ENCODE data around the gene CYP27A1. TPM values are rescaled to one million over a fixed set of nuclear protein-coding genes. Genes with fewer than 3 reads are reported as not detected.
"Not testable (repeated sequence)": the region's sequence is repeated elsewhere in the genome, so short reads cannot be mapped to it uniquely, and the experiment has no call there.

Gene CYP27A1
- total RNA-seq, 1 experiment from 2014 or later = 0.07 TPM

- DNase-seq (ENCODE audit: low spot score) = no peak
Measured at GRCh38 chr2:218831378-218831990, 49.5 kb downstream of the CYP27A1 start, which contains the start of gene PRKAG3. PRKAG3 (minus strand) TSS chr2:218831803.

DNA sequence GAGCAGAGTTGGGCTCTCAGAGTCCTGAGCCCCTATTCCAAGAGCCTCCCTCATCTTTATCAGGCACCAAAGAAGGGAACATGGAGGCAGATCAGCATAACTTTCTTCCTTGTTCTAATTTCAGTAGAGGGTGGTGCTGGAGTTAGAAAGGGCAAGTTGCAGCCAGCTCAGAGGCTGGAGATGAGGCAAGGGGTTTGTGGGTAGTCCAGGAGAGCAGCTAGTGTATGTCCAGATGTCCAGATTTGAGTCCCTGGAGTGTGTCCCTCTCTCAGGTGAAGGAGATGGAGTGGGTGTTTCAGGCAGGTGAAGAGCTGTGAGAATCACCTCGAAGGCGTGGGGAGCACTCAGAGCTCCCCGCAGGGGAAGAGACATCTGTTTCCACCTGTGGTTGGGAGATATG, 50.1 kb downstream of the CYP27A1 start:
- peak; percentile 16 for DNase-seq (ENCODE audit: low spot score)

DNA sequence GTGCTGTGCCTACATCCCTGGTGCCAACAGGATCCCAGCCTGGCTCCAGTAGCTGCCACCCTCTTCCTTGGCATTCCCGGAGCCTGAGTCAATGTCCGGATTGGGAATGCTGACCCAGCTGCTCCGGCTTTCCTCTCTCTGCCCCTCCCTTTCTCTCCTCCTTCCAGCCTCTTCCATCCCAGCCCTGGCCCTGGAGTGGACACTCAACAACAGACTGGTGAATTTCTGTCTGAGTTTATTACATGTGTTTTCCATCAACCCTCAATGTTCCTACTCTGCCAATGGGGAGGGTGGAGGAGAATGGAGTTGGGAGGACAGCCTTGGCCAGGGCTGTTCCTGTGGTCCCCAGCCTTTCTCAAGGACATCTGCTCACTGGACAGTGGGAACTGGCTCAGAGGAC, 50.6 kb downstream of the CYP27A1 start:
- peak; percentile 93 for DNase-seq (ENCODE audit: low spot score)

DNA sequence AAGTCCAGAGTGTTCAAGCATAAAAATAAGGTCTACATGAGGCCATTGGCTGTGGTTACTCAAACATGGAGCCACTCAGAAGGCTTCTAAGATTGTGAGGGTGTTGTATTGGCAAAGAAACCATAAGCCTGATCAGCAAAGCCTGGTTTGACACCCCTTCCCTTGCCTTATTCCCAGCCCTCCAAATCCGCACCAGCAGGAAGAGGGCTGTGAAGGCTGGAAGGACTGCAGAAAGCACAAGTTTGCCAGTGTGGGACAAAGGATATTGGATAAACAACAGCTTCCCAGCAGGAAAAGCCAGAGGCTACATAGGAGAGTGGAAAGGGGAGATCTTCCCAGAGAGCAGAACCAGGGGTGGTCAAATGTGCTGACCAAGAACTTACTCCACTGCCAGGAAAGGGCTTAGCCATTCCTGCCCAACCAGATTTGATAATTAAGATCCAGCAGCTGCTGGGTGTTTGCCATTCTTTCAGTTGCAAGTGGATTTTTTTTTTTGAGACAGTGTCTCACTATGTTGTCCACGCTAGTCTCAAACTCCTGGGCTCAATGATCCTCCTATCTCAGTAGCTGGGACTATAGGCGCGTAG, 51.2 kb downstream of the CYP27A1 start:
- DNase-seq (ENCODE audit: low spot score) = peak; percentile 18

- DNase-seq (ENCODE audit: low spot score) = peak; percentile 30
Measured at GRCh38 chr2:218834685-218835084, 52.7 kb downstream of the CYP27A1 start.

- DNase-seq (ENCODE audit: low spot score) = no peak
Measured at GRCh38 chr2:218837495-218837894, 55.5 kb downstream of the CYP27A1 start.

GRCh38 chr2:218839430-218839829, 57.5 kb downstream of the CYP27A1 start:
- DNase-seq (ENCODE audit: low spot score) = no peak

DNA sequence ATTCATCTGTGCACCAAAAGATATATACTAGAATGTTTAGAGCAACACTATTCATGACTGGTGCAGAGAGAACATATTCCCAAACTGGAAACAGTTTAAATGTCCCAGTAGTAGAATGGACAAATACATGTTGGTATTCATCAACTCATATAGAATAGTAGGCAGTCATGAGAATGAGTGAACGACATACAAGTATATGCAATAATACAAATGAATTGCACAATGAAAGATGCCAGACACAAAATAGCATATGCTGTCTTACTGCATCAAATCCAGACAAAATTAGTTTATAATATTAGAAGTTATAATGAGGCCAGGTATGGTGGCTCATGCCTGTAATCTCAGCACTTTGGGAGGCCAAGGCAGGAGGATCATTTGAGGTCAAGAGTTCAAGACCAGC, 57.9 kb downstream of the CYP27A1 start:
- no peak for DNase-seq (ENCODE audit: low spot score)

DNA sequence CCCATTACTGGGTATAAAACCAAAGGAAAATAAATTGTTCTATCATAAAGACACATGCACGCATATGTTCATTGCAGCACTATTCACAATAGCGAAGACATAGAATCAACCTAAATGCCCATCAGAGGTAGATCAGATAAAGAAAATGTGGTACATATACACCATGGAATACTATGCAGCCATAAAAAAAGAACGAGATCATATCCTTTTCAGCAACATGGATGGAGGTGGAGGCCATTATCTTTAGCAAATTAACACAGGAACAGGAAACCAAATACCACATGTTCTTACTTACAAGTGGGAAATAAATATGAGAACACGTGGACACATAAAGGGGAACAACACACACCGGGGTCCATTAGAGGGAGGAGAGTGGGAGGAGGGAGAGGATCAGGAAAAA, 62.4 kb downstream of the CYP27A1 start:
- not testable (repeated sequence) for DNase-seq (ENCODE audit: low spot score)

- DNase-seq (ENCODE audit: low spot score) = not testable (repeated sequence)
Measured at GRCh38 chr2:218846963-218847362, 65.0 kb downstream of the CYP27A1 start.

DNA sequence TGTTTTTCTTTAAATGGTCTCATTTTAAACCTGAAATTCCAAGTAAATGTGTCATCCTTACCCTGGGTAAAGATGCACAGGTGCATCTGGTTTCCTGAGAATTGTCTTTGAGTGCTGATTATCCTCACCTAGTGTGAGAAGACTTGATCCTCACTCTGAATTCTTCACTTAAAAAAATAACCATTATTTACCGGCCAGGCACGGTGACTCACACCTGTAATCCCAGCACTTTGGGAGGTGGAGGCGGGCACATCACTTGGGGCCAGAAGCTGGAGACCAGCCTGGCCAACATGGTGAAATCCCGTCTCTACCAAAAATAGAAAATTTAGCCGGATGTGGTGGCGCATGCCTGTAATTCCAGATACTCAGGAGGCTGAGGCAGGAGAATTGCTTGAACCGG, 67.8 kb downstream of the CYP27A1 start:
- peak; percentile 92 for DNase-seq (ENCODE audit: low spot score)

GRCh38 chr2:218850796-218851195, 68.8 kb downstream of the CYP27A1 start:
- DNase-seq (ENCODE audit: low spot score) = no peak

- no peak for DNase-seq (ENCODE audit: low spot score)
Measured at GRCh38 chr2:218851286-218851685, 69.3 kb downstream of the CYP27A1 start.

DNA sequence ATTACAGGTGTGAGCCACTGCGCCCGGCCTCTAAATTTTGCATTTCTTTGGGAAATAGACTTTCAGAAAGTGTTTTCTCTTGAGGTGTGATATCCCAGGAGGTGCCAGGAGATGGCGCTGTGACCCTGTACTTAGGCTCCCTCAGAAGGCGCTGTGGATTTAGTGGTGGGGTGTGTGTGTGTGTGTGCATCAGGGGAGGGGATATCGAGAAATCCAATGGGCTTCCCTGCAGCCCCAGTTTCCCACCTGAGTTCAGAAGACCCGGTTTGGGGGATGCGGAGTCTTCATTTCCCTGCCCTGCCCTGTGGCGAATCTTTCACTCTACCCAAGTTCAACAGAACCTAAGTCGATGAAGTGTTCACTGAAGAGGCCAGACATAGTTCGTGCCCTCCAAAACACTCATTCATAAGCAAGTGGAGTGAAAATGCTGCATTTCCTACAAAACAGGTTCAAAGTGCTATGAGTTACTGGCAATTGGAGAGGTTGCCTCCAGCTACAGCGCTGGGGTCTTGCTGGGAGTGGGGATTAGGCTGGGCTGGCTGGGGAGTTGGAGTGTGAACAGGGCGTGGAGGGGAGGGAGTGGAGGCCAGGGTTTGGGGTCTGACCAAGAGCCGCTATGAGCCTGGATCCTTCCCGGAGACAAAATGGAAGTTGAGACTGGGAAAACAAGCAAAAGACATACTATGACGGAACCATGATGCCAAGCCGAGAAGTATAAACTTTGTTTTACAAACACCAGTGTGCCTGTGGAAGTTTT, 71.1 kb downstream of the CYP27A1 start:
- peak; percentile 70 for DNase-seq (ENCODE audit: low spot score)

DNA sequence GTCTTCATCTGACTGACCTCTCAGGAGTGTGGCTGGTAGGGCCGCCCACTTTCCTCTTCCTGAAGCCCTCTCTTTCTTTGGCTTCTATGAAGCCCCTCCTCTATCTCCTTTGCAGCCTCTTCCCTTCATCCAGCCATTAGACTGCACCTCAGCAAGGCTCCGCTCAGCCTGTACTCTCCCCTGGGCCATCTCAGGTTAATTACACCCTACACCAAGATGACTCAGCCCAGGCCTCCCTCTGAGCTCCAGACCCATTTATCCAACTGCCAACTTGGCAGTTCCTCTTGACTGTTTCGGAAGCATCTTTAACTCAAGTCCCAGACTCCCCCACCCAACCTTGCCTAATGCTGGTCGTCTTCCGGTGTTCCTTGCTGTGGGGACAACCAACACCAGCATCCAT, 71.8 kb downstream of the CYP27A1 start:
- peak; percentile 95 for DNase-seq (ENCODE audit: low spot score)

DNA sequence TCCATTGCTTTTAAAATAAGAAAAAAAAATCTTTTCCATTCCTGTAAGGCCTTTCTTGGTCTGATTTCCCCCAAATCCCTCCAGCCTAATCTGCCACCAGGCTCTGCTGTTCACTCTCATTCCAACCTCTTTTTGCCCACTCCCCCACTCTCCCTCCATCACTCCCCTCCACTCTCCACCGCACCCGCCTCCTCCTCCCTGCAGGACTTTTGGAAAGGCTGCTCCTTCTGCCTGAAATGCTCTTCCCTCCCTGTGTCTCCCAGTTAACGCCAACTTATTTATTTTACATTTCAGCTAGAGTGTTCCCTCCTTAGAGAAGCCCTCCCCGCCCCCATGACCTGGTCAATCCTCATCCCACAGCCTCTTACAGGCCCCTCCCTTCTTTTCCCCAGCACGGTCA, 72.9 kb downstream of the CYP27A1 start:
- no peak for DNase-seq (ENCODE audit: low spot score)

DNA sequence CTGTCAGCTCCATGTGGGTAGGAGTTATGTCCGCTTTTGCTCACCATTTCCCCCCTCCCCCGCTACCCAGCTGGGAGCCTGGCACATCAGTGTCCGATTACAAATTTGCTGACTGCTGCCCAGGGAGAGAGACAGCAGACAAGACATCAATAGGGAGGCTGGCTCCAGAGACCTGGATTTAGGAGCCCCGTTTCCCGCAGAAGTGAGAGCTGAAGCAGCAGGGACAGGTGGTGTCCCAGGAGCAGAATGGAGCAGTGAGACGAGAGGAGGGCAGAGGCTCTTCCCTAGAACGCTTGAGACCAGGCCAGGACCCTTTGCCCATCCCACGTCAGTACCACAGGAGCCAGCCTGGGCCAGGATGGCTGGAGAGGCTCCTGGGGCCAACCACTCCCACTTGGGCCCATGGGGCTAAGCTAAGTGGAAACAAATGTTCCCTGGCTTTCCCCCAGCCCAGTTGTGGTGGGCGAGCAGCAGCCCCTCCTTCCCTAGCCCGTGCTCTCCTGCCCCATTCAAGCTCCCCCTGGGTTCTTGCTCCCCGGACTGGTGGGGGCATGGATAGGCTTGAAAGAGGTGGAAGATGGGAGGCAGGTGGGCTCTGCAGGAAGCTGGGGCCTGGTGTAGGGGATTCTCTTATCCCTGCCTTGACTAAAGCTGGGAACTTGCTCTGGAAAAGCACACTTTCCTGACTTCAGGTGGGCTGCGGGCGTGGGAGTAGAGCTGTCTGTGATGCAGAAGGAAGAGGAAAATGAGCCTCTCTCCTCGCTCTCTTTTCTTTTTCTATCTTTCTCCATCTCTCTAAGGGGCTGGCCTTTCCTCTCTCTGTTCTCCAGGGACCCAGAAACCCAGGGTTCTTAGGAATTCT, 73.6 kb downstream of the CYP27A1 start:
- DNase-seq (ENCODE audit: low spot score) = no peak

DNA sequence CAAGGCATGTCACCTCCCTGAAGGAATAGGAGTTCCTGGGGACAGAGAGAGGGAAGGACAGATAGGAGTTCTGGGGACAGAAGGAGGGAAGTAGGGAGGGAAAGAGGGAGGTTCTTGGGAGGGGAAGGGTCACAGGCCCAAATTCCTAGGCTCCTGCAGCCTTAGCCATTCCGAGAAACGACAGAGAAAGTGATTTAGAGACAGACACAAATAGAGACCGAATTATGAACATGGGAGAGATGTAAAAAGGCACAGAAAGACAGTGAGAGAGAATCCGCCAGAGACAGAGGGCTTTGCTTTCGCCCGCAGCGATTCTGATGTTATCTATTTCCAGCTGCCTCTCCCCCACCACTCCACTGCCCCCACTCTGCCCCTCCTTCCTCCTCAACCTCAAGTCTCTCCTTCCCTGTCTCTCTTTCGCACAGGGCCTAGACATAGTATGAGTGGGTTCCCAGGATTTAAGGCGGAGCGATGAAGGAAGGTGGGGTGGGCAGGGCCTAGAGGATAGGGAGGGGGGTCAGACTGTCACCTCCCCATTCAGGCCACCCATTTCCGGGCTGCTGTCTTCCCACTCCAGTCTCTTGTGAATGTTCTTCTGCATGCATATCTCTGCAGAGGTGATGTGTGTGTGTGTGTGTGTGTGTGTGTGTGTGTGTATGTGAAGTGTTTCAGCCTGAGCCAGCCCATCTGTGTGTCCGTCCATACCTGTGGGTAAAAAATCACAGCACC, 74.4 kb downstream of the CYP27A1 start:
- DNase-seq (ENCODE audit: low spot score) = no peak

DNA sequence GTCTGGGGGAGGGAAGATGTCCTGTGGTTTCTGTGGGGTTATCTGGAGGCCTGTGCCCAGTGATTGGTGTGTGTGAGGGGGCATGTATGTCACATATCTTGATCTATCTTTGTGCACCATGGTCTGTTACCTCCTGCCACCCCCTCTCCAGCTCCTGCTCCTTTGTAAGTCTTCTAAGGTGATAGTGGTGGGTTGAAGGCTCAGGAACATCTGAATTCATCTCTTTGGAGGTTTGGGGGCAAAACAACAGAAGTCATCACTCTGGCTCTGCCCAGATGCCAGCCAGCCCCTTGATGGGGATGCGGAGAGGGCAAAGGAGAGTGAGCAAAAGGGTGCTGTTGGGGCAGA, 74.9 kb downstream of the CYP27A1 start:
- no peak for DNase-seq (ENCODE audit: low spot score)

DNA sequence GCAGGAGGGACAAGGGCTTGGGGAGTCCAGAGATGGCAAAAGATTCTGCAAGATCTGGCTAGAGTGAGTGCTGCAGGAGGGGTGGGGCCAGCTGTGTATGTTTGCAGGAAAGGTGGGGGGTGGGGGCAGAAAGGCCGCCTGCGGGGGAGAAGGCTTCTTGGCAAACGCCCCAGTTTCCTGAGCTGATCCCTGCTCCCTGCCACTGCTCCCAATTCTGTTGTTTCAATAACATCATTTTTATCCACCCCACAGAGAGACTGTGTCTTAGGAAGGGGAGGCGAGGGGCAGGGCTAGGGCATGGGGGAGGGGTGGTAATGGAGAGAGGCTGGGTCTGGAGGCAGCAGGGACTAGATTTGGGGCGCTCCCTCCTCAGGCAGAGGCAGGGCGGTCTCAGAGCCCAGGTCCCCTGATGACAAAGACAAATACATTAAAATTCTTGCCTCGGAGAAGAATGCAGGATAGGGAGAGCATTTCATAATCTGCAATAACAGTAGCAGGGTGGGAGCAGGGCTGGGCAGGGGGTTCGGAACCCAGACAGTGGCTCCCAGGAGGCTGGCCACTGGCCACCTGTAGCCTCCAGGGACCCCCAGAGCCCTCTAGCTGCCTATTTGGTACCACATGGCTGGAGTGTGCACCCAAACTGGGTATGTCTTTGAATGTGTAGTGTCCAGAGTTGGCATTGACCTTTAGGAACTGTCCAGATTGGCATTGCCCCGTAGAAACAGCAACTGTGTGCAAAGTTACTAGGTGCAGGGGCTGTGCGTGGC, 75.6 kb downstream of the CYP27A1 start:
- DNase-seq (ENCODE audit: low spot score) = peak; percentile 50

- DNase-seq (ENCODE audit: low spot score) = no peak
Measured at GRCh38 chr2:218858138-218858445, 76.1 kb downstream of the CYP27A1 start.
